Stimulated activated CD4-positive, alpha-beta T cell treated with anti-CD3 and anti-CD28 coated beads, Interleukin-1b, Interleukin-23, amount 100 ng/mL, for 4 hours (primary cell): ENCODE data around the gene CRLF1.
"Not testable (repeated sequence)": the region's sequence is repeated elsewhere in the genome, so short reads cannot be mapped to it uniquely, and the experiment has no call there.

ENCODE experiments used
- DNase-seq, 2 donors: peaks; one replicate each; pipeline ENCODE4 v3.0.0-alpha.2; 2020; ENCODE audit warnings: low read depth in 2 of 2

CRLF1 gene

DNA sequence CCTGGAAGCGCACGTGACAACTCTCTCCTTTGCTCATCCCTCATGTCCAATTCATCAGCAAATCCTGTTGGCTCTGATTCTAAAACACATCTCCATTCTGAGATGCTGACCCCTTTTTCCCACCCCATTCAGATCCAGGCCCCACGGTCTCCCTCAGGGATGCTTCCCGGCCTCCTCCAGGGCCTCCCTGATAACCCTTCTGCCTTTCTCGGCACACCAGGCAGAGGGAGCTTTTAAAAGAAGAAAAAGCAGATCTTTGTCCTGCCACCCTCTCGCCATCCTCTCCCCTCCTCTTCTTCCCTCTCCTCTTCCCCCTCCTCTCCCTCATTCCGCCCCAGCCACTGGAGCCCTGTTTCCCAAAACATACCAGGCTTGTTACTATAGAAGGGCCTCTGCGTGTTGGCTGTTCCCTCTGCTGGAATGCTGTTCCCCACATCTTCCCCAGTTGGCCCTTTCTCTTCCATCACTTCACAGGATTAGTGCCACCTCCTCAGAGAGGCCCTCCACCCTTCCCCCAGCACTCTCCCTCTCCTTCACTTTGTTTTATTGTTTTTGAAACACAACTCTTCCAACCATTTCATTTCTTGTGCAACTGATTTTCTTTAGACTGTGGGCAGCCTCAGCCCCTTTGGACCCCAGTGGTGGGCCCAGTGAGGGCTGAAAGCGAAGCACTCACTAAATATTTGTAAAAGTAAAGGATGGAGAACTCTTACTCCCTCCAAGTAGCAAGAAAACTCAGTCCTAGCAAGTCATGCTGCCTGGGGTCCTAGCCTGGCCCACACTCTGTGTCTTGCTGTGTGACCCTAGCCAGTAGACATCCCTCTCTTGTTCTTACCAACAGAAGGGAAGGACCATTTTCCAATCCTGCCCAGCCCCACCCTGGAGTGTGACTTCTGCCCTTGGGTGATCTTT, 2.5 kb upstream of the CRLF1 start:
- no peak for DNase-seq

DNA sequence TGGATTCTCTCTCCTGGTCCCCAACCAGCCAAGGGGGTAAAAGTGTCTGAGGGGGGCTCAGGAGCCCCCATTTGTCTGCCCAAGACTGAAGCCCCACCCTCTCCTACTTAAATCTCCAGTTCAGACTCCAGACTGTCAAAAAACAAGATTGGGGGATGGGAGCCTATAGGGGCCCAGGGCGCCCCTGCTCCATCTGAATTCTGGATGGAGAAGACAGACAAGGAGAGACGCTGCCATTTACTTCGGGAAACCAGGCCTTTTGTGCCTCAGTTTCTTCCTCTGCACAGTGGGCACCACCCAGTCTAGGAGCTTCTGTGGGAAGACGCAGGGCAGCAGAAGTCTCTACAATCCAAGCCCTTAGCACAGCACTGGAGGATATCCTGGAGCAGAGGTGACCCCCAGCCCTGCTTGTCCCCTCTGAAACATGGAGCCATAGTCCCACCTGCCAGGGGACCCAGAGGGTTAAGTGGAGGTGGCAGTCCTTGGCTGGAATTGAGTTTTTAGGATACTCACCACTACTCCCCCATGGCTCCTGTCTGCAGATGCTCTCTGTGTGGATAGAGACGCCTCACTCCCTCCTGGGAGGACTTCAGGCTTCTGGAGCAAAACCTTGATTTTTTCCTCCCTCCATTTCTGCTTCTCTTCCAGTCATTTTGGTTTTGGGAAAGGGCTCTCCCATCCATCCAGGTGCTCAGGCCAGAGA, 1.7 kb upstream of the CRLF1 start:
- no peak for DNase-seq

DNA sequence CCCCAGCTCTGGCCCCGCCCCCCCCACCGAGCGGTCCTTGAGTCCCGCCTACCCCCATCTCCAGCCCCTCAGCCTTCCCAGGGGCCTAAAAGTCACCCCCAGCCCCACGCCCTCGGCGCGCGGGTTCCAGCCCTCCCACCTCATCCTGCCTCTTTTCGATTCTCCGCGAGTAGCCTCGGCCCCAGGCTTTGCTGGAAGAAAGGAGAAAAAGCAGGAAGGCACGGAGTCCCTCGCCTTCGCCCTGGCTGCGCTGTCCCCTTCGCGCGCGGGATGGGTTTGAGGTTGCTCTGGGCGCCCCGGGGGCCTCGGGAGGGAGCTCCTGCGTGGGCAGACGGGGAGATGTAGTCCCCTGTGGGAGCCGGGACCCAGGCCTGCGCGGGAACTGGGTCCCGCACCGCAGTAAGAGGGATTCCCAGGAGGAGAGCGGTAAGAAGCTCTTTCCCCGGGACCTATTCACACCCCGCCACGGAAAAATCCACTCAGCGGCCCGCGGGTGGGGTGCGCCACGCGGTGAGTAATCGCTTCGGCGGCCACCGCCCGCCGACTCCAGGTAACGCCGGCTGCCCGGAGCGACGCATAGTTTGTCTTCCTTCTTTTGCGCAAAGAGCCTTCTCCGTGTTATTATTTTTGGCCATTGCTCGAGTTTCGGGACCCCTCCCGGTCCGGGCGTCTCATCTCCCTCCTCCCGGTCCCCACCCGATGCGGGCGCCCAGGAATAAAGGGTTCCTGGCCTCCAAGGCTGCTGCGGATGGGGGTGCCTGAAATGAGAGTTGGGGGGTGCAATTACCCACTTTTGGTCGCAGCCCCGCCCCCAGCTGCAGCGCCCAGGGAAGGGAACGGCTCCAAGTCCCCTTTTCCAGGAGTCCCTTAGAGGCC, 865 bp upstream of the CRLF1 start:
- DNase-seq: no peak

DNA sequence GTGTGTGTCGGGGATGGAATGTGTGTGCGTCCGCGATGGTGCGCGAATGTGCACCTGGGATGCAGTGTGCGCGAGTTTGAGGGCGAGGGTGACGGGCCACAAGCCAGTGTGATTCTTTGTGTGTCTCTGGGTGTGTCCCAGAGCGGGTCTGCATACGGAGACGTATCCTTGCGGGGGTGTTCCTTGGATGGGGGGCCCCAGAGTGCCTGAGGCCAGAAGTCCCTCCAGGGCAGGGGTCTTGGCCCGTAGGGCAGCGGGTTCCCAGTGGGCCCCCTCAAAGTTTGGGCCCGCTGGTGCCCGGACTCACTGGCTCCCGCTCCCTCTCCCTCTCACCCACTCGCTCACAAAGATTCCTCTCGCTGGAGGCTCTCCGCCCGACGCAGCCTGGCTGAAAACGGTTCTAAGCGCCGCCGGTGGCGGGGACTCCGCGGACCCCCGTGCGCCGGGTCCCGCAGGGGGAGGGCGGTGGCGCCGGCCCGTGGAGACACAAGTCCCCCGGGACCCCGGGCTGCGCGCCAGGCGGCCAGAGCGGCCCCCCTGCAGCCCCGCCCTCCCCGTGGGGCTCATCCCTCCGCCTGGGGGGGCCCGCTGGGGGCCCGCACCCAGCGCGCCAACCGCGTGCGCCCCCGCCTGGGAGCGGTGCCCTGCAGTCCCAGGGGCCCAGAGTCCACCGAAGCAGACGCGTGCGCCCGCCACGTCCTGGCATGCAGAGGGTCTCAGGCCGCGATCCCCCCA, 886 bp downstream of the CRLF1 start:
- no peak for DNase-seq

DNA sequence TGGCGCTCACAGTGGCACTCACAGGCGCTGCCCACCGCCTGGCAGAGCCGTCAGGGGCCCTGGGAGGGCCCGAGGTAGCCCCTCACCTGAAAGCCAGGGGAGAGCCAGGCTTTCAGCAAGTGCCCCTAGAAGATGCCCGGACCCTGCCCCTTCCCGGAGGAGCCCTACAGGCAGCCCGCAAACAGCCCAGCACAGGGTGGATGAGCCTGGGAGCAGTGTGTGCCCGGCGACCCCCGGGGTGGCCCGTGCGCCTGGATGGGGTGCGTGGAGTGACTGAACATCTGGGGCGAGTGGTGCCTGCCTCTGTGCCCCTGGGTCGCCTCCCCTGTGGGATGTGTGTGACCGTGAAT, 1.4 kb downstream of the CRLF1 start:
- DNase-seq: no peak

DNA sequence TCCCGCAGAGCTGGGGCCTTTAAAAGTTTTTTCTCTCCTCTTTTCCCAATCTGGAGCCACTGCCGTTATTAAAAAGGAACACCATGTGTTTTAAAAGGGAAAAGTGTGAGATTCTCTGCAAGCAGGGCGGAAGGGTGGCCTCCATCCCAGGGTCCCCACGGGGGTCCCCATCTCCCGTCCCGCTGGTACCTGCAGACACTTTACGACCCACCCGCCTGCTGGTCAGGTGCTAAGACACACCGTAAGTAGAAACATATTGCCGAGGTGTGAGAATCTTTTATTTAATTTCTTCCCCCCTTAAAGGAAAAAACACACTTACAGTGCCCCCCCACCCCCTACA, 1.8 kb downstream of the CRLF1 start:
- DNase-seq: no peak

DNA sequence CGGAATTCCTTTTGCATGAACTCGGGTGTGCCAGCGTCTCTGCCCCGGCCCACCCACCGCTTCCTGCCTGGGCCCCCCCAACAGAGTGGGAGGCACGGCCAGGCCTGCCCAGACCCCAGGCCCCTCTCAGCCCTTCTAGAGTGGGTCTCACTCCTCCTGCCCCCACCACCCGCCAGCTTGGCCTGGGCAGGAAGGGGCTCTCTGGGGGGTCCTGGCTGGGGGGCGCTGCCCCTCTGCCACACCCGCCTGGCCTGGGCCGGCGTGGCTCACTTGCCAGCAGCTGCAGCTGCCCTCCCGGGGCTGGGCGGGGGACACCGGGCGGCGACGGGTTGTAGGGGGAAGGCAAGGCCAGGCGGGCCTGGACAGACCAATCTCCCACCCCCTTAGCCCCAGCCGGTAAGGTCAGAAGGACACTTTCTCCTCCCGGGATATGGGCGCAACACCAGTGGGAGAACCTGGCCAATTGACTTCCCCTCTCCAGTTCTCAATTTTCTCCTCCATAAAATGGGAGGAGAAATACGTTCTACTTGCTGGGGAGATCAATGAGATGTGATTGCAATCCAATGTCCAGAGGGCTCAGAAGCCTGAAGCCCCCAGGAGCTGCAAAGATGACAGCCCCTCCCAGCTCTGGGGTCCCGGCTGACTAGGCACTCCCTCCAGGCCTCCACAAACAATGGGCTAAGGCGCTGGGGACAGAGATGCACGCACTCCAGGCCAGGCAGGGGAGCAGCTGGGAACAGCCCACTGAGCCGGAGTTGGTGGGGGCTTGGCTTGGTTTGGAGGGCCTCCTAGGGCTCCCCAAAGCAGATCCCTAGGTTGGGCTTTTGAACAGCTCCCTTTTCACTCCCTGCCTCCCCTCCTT, 2.4 kb downstream of the CRLF1 start:
- no peak for DNase-seq

DNA sequence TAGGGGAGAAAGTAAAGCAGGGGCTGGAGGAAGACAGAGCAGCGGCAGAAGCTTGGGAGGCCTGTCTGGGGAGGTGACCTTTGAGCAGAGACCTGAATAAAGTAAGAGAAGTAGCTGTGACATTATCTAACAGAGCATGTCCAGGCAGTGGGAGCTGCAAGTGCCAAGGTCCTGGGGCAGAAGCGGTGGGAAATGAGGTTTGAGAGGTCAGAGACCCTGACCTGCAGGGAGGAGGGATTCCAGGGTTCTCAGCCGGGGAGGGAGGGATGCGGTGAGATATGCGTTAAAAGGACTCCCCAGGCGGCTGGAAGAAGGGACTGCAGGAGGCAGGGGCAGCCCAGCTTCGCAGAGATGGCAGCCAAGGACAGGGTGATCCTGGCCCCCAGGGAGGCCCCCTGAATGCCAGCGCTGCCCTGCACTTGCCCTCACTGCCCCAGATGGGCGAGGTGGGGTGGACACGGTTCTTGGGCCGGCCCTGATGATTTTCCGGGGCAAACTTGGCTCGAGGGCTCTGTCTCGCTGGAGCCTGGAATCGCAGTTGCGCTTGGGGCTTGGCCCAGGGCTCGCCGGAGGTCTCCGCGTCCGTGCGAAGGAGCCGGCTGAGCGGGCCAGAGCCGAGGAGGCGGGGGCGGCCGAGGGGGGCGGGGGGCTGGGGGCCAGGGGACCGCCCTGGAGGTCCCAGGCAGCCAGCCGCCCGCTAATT, 3.2 kb downstream of the CRLF1 start:
- no peak for DNase-seq

DNA sequence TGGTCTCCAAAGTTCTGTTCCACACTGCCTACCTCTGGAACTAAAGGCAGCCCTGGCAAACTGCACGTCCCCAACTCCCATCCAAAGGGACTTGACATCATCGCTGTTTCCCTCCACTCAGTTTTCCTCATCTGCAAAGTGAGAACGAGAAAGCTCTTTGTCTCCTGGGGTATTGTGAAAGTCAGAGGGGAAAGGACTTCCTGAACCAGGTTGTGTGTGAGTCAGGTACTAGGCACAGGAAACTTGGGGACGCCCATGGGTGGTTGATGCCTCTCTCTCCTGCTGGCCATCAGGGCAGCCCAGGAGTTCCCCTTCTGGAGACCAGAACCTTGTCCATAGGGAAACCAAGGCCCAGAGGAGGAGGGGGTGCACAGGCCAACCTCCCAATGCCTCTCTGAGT, 4.7 kb downstream of the CRLF1 start:
- DNase-seq: no peak

DNA sequence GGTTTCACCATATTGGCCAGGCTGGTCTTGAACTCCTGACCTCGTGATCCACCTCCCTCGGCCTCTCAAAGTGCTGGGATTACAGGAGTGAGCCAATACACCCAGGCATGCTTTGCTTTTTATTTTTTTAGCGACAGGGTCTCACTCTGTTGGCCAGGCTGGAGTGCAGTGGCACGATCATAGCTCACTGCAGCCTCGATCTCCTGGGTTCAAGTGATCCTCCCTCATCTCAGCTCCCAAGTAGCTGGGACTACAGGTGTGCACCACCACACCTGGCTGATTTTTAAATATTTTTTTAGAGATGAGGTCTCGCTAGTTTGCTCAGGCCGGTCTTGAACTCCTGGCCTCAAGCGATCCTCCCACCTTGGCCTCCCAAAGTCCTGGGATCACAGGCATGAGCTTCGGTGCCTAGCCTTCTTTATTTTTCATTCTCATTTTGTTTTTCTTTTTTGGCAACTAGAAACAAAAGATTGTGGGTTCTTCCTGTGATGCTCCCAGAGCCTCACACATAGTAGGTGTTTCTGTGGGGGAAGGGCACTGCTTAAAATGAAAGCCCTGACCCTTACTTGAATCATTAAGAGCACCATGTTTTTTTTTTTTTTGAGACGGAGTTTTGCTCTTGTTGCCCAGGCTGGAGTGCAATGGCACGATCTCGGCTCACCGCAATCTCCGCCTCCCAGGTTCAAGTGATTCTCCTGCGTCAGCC, 5.8 kb downstream of the CRLF1 start:
- not testable (repeated sequence) for DNase-seq

DNA sequence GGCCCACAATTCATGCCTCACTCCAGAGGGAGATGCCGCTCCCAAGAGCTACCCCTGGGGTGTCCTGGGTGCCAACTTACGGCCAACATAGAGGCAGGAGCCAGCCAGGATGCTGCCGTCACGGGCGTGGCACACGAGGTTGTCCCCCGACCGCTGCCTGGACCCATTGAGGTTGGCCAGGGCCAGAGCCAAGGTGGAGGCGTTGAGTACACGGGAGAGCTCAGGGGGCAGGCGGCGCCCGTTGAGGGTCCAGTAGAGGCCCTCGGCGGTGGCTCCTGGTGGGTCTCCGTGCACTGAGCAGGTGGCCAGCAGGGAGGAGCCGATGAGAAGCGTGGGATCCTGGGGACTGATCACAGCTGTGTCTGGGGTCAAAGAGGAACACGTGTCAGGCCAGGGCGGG, 7.1 kb downstream of the CRLF1 start:
- DNase-seq: no peak

DNA sequence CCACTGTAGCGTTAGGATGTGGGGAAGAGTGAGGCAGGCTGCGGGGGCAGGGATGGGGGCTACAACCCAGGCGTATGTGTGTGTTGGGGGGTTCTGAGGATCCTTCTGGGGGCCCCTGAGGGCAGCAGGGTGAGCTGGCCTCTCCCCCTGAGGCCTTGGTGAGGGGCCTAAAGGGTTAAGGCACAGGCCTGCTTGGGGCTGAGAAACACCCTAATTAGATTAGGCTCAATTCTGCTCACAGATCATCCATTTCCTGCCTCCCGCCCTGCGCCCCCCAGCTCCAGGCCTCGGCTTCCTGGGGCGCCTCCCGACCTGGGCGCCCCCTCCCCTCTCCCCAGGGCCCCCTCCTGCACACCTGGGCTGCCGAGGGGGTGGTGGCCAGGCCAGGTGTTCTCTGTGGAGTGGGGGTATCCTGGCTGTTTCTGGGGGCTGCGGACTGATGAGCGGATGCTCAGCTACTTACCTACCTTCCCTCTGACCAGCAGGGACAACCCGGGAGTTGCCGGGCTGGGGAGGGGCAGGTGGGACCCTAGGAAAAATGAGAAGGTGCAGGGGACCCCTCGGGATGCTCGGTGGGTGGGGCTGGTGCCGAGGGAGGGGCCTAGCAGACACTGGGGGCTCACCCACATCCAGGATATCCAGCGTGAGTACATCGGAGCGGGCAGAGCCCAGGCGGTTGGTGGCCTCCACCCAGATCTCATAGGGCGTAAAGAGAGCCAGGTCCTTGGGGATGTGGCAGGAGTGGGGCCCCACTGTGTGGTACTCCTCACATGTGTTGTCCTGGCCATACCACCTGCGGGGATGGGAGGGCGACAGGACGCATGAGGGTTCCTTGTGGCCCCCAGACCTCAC, 8.6 kb downstream of the CRLF1 start:
- no peak for DNase-seq

DNA sequence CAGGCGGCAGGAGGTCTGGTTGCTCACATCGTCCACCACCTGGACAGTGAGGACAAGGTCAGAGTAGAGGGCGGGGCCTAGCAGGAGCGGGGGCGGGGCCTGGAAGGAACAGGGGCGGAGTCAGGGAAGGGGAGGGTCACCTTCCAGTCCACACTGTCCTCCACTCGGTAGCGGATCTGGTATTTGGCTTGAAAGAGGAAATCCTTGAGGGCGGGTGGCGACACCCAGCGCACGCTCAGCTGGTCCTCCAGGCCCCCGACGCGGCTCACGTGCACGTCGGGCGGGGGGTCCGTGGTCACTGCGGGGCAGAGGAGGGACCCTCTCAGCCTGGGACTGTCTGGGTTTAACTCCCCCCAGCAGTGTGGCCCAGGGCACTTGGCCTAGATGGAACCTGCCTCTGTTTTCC, 9.8 kb downstream of the CRLF1 start:
- no peak for DNase-seq

DNA sequence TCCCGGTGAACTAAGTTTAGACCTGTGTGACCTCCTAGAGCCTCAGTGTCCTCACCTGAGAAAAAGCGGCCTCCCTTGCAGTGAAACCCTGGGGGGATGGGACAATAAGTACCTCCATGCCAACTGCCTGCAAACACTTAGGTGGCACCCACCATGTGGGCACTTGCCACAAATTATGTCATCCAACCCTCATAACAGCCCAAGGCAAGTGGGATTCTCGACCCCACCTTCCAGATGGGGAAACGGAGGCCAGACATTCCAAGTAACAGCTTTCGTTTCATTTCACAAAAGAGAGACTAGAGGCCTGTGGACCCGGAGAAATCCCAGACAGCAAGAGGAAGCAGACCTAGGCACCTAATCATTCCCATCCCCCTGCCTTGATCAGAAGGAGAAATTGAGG, 11.1 kb downstream of the CRLF1 start:
- DNase-seq: no peak

DNA sequence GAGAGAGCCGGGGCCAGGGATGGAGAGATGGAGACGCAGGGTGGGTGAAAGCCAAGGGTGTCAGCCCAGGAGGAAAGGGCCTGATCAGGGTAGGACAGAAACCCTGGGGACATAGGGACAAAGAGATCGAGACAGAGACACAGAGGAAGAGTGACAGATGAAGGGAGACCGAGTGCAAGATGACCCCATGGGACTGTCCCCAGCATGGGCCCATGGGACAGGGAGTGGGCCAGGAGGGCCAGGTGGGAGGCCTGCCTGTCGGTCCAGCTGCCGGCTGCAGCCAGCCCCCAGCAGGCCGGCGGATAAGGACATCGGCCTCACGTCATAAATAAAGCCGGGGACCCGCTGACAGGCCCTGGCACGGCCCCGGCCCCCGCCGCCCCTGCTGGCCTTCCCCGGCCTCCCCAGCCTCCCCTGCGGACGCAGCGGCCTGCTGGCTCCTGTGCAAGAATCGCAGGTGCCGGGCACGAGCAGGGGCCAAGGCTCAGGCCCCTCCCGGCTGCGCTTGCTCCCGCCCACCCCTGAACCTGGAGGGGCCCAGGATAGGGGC, 11.7 kb downstream of the CRLF1 start:
- no peak for DNase-seq

DNA sequence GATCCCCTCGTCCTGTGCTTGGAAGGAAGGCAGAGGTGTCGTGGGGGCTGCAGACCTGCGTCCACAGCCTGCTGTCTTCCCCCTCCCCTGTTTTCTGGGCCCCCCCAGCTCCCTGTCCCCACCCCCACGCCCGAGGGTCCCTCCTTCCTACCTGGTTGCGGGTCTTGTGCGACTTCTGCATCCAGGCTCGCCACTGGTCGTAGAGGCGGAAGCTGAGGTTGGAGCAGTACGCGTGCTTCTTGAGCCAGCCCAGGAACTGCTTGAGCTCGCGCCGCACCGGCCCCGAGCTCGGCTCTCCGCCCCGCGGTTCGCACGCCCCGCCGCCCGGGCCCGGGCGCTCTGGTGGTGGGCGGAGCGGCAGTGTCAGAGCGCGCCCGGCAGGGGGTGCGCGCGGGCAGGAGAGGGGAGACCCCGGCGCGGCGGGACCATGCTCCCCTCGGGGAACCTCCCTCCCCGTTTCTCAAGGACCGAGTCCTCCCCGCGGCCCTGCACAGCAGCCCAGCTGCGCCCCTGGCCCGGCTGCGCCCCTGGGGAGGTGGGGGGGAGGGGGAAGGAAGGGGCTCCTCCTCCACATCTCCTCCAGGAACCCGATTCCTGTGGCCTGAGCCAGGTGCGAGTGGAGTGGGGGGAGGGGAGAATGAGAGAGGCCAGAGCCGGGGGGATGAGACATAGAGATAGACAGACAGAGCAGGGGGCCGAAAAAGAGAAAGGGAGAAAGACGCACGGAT, 12.3 kb downstream of the CRLF1 start:
- DNase-seq: peak; percentile 71 to 73

DNA sequence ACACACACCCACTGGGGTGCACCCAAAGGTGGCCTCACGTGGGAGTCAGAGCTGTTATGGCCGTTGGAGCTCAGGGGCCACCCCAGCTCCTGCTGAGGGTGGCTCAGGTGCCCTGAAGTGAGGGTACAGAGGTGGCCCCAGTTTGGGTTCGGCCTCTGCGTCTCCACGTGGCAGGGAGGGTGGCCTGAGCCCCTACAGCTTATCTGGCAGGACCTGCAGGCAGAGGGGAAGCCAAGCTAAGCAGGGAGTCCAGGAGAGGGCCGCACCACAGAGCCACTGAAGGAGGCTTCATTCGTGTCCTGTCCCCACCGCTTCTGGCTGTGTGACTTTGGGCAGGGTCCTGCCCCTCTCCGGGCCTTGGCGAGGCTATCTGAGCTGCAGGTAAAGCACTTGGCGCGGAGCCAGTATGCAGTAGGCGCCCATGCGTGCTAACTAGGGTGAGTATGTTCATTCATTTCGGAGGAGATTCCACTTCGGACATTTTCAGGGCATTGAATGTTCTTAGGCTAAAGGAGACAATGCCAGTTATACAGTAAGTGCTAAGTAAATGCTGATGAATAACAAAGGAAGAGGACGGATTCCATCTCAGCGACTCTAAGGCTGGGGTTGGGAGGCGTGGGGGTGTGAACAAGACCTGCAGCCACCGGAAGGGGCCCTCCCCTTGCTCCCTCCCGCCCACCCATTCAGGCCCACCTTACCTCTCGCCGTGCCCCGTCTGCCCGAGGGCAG, 13.1 kb downstream of the CRLF1 start:
- DNase-seq: no peak
